Hematopoietic multipotent progenitor cell treated with erythropoietin and hydrocortisone succinate and interleukin-3 and kit ligand, for 17 days (in vitro differentiated cells): ENCODE data around the gene CHST15.

Experiments used
- DNase-seq: peaks from one replicate; pipeline ENCODE4 v3.0.0-alpha.2; 2015; ENCODE audit warnings: low spot score

Gene CHST15

GRCh38 chr10:124092860-124093773, at the start of gene CHST15:
Gene CHST15, minus strand, starts transcription at chr10:124093598. Its CDS starts 47,386 bp downstream, at chr10:124046212.
- no peak for DNase-seq

- DNase-seq = no peak
Measured at GRCh38 chr10:124142960-124143359, 49.6 kb upstream of the CHST15 start.

DNA sequence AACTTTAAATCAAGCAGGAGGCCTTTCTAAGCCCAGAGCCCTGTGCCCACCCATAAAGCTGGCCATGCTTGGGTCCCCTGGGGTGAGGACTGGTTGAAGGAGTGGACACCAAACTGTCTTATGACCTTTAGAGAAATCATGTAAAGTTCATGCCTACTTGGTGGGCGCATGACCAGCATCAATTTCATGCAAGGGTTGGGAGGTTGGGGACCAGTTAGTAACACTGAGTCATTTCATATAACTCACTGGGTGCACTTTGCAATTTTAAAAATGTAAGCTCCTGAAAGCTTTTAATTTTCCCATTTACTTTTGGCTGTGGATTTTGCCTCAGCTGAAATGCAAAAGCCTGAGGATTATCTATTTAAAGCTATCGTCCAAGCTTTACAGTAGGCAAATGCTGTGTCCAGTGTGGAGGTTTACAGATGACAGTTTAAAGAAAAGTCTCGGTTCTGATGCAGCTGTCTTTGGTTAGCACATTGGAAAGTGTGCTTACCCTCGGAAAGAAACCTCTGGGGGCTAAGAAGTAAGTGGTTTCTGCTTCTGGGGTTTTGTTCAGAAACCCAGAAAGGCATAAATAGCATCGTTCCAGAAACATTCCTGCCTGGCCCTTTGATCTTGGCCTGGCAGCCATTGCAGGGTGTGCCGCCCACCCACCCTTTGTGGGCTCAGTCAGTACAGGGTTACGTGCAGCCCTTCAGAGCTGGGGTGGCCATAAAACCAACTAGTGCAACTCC, 48.8 kb upstream of the CHST15 start:
- no peak for DNase-seq

- no peak for DNase-seq
Measured at GRCh38 chr10:124138883-124139348, 45.5 kb upstream of the CHST15 start.

- no peak for DNase-seq
Measured at GRCh38 chr10:124138195-124138882, 44.9 kb upstream of the CHST15 start.

DNA sequence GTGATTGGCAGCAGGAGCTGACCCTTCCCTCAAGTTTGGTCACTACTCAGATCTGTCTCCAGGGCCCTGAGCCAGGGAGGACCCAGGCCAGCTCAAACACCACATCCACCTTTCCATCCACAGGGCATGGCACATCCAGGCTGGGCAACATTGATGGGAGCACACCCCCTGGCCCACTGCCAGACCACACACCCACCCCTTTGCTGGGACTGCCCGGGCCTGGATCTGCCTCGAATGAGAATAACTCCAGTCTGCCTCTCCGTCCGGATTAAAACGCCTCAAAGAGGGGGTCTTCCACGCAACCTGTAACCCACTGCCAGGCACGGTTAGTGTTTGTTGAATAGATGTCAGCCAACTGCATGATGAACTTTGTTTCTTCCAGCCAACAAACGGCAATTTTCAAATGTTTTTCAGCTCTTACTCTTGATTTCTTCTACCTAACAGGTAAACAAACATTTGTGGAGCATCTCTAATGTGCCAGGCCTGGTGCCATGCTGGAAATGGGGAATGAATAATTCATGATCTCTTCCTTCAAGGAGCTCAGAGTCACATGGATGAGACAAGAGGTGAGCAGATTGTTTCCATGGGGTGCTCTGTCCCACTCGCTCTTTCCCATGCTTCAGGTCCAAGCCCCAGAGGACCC, 41.0 kb upstream of the CHST15 start:
- no peak for DNase-seq

DNA sequence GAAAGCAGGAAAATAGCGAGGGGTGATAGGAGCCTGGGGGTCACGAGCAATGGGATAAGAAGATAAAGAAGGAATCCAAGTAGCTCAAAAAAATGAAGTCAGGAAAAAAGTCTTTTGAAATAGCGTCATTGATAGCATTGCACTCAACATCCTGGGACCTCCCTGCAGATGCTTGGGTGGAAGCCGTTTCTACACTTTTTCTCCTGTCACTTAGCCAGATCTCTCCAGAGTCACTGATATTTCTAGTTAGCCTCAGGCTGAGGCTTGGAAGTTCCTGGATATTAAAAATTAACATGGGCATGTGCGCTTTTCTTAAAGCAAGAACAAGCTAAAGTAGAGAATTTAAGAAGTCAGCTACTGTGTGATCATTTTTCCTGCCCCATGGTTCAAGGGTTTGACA, 39.5 kb upstream of the CHST15 start:
- DNase-seq = no peak

GRCh38 chr10:124132306-124132705, 38.9 kb upstream of the CHST15 start:
- no peak for DNase-seq

DNA sequence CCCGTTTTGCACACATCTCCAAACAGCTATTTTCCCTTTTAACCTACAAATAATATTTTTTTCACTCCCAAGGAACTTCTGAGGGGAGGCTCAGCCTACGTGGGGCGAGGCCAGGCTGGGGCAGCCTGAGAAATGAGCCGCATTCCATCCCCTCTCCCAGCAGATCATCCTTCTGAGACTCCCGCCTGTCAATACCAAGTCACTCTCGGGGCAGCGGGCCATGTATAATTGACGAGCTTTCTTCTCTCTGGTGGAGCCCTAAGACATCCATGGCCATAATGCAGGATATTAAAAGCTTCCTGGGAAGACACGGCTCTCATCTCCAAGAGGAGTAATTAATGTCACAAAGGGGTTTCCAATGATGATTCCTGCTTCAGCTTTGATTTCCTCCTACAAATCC, 37.8 kb upstream of the CHST15 start:
- DNase-seq = no peak

- no peak for DNase-seq
Measured at GRCh38 chr10:124130198-124130900, 37.0 kb upstream of the CHST15 start.

DNA sequence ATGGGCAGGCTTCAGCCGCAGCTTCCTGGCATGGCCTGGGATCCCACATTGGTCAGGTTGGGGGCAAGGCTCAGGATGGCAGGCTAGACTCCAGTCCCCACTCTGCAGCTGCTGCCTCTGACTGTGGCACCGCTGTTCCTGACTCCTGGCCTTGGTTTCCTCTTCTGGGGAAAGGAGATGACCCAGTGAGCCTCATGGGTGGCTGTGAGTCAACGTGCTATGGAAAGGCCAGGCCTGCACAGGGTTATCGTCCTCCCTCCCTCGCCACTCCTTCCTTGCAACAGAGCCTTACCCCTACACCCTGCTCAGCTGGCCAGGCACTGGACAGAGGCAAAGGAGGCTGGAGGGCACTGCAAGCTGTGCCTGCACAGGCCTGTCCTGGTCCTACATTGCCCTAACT, 36.1 kb upstream of the CHST15 start:
- DNase-seq = no peak

GRCh38 chr10:124128811-124129145, 35.4 kb upstream of the CHST15 start:
- no peak for DNase-seq

DNA sequence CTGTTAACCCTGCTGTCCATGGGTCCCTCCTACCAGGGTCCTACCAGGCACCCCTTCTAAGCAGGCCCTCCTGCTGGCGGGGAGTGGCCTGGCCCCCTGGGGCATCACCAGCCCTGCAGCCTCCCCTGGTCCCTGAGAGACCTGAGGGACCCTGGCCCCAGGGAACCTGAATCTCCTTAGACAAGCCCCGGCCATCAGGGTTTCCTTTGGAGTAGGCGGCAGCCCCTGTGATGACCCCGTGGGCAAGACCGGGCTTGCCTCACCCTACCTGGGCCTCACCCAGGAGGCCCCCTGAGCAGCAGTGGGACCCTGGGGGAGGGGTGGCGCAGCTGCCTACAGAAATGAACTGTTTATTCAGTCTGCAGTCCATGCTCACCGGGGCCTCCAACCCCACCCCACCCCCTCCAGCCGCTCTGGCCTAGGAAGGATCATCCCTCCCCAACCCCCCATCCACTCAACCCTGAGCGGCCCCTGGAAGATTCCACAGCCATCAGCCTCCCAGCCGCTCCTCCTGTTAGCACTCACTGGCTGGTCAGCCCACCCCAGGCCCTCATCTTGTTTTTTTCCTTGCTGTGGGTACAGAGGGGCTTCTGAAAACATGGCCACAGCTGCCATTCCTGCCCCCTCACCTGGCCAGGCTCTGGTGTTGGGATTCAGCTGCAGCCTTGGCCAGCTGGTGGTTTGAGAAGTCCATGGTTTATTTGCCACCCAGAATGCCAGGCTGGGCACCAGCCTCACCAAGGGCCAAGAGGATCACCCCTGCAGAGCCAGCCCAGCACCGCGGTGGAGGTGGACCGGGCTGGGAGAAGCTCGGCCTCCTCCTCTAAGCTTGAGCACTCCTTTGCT, 34.8 kb upstream of the CHST15 start:
- DNase-seq = no peak

GRCh38 chr10:124127563-124127962, 34.2 kb upstream of the CHST15 start:
- no peak for DNase-seq

GRCh38 chr10:124126983-124127385, 33.6 kb upstream of the CHST15 start:
- no peak for DNase-seq

DNA sequence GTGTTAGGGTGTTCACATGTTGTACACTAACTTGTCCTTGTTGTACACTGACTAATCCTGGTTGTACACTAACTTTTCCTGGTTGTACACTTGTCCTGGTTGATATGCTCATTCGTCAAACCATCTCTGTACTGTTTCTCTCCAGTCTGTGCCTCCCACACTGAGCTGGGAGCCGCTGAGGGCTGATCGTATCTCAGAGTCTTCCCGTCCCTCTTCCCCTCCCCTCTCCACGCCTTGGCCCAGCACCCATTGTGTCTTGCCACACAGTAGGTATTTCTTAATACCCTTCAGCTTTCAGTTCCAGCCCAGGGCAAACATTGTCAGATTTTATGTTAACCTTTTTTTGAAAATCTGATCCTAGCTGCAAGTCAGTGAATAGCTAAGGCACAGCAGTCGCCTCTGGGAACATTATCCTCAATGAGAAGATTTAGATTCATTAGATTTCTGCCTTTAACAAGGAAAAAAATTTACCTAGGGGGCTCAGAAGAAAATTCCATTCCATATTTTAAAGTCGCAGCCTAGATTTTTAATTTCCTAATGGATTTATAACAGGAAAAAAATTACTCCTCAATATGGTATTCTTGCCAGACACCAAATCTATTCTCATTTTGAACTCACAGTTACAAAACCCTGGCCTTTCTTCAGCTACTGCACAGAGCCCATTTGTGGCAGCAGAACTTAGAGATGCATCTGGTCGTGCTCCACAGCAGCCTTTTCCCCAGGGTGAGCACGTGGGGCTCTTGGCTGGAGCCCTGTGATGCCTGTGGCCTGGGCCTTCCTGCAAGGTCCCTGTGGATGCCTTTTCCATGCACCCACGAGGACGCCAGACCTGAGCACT, 33.0 kb upstream of the CHST15 start:
- no peak for DNase-seq

GRCh38 chr10:124125305-124126116, 32.1 kb upstream of the CHST15 start:
- DNase-seq = no peak

DNA sequence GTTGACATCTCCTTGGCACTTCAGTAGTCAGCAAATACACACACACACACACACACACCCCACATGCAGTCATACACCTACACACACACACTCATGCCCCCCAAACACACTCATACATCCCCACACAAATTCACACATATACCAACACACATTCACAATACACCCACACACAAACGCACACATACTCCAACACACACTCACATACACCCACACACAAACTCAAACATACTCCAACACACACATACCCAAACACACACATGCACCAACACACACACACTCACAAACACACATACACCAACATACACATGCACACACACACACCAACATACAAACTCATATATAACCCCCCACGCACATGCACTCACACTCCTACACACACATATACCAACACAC, 31.4 kb upstream of the CHST15 start:
- DNase-seq = no peak
